ENCODE data around the gene RAB24. TPM values are rescaled to one million over a fixed set of nuclear protein-coding genes. Genes with fewer than 3 reads are reported as not detected.

Gene RAB24
- polyA plus RNA-seq, 1 donor (not counting 4 experiments of a cell fraction or from before 2014, with no cell fraction given), result 22.4 TPM

DNA sequence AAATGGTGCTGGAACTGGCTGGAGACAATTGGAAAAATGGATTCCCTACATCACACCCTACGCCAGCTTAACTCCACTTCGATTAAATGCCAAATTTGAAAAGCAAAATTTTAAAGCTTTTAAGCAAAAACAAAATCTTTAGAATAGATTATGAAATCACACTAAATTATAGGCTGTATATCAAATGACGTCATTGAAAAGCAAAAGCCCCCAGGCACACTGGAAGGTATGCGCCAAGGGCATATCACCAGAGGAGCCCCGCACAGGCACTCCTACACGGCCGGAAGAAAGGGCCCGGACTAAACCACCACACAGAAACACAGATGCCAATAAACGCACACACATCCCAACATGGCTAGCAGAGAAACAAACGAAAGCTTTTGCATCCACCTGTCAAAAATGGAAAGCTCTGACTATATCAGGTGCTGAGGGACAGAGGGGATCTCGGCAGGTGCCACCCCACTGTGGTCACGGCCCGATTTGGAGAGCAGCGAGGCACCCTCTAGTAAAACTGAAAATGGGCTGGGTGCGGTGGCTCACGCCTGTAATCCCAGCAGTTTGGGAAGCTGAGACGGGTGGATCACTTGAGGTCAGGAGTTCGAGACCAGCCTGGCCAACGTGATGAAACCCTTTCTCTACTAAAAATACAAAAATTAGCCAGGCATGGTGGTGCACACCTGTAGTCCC is 25.2 kb upstream of the RAB24 start:
- TF ChIP-seq, protein P1, sequence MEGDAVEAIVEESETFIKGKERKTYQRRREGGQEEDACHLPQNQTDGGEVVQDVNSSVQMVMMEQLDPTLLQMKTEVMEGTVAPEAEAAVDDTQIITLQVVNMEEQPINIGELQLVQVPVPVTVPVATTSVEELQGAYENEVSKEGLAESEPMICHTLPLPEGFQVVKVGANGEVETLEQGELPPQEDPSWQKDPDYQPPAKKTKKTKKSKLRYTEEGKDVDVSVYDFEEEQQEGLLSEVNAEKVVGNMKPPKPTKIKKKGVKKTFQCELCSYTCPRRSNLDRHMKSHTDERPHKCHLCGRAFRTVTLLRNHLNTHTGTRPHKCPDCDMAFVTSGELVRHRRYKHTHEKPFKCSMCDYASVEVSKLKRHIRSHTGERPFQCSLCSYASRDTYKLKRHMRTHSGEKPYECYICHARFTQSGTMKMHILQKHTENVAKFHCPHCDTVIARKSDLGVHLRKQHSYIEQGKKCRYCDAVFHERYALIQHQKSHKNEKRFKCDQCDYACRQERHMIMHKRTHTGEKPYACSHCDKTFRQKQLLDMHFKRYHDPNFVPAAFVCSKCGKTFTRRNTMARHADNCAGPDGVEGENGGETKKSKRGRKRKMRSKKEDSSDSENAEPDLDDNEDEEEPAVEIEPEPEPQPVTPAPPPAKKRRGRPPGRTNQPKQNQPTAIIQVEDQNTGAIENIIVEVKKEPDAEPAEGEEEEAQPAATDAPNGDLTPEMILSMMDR (optimal IDR thresholded peaks at IDR 0.05 in 1 of 3, IDR thresholded peaks at IDR 0.05 in 1 of 3, conservative IDR thresholded peaks at IDR 0.05 in 1 of 3; ENCODE audit: extremely low read depth in 1 of 3, insufficient read depth in 2 of 3, low read length in 3 of 3), result no peak
- TF ChIP-seq EZH2 (IDR thresholded peaks at IDR 0.05; ENCODE audit: low read length), result no peak
- no peaks in the 10 kb centered on the region for H3K9me1 ChIP-seq (ENCODE audit: control insufficient read depth, extremely low read depth, insufficient read depth, low read length)
- H2AFZ ChIP-seq (ENCODE audit: control insufficient read depth, low read length), result no peak overlapping the region
- no peaks in the 10 kb centered on the region for H3K9me3 ChIP-seq (ENCODE audit: control insufficient read depth, low read depth, low read length)
- FAIRE-seq (no peak), DNase-seq (ENCODE audit: low read depth, low spot score) (no peak)
- peaks cover 9% of the 10 kb centered on the region for H3K4me1 ChIP-seq (ENCODE audit: control insufficient read depth, extremely low read depth, insufficient read depth, low read length)
- dilution Hi-C loops (cut with MboI; ENCODE audit: extremely low pct_ligation_motif_present, low sequenced_read_pairs), result no loop called here
- H3K27me3 ChIP-seq (ENCODE audit: control insufficient read depth, extremely low read depth, insufficient read depth, low read length), result no peaks in the 10 kb centered on the region
- no peaks in the 10 kb centered on the region for H3K79me2 ChIP-seq (ENCODE audit: control insufficient read depth, insufficient read depth, low read length)
- no peaks in the 10 kb centered on the region for H4K20me1 ChIP-seq (ENCODE audit: control insufficient read depth, extremely low read depth, insufficient read depth, low read length)
- no peak overlapping the region for H3K27ac ChIP-seq (ENCODE audit: control insufficient read depth, insufficient read depth, low read length)
- H3K9ac ChIP-seq (ENCODE audit: control insufficient read depth, extremely low read depth, insufficient read depth, low read length), result no peak overlapping the region
- H3K4me2 ChIP-seq (ENCODE audit: control insufficient read depth, extremely low read depth, insufficient read depth, low read depth, low read length), result no peak overlapping the region
- H3K36me3 ChIP-seq (ENCODE audit: control insufficient read depth in 2 of 2, extremely low read depth in 1 of 2, insufficient read depth in 2 of 2, low read length in 2 of 2), result peaks cover 18 to 31% of the 10 kb centered on the region in 2 experiments
- no peak overlapping the region for H3K4me3 ChIP-seq (ENCODE audit: control insufficient read depth in 2 of 3, extremely low read depth in 1 of 3, insufficient read depth in 2 of 3, low read depth in 1 of 3, low read length in 3 of 3)

- H3K9me3 ChIP-seq (ENCODE audit: control insufficient read depth, low read depth, low read length), result no peaks in the 10 kb centered on the region
- H3K4me2 ChIP-seq (ENCODE audit: control insufficient read depth, extremely low read depth, insufficient read depth, low read depth, low read length), result no peak overlapping the region
- H2AFZ ChIP-seq (ENCODE audit: control insufficient read depth, low read length), result no peak overlapping the region
- TF ChIP-seq, protein P1 (optimal IDR thresholded peaks at IDR 0.05 in 1 of 3, IDR thresholded peaks at IDR 0.05 in 1 of 3, conservative IDR thresholded peaks at IDR 0.05 in 1 of 3; ENCODE audit: extremely low read depth in 1 of 3, insufficient read depth in 2 of 3, low read length in 3 of 3), result no peak
- TF ChIP-seq EZH2 (IDR thresholded peaks at IDR 0.05; ENCODE audit: low read length), result no peak
- no peak overlapping the region for H3K9ac ChIP-seq (ENCODE audit: control insufficient read depth, extremely low read depth, insufficient read depth, low read length)
- H3K27ac ChIP-seq (ENCODE audit: control insufficient read depth, insufficient read depth, low read length), result no peak overlapping the region
- H3K79me2 ChIP-seq (ENCODE audit: control insufficient read depth, insufficient read depth, low read length), result no peaks in the 10 kb centered on the region
- peaks cover 13 to 24% of the 10 kb centered on the region in 2 experiments for H3K36me3 ChIP-seq (ENCODE audit: control insufficient read depth in 2 of 2, extremely low read depth in 1 of 2, insufficient read depth in 2 of 2, low read length in 2 of 2)
- FAIRE-seq (no peak), DNase-seq (ENCODE audit: low read depth, low spot score) (no peak)
- dilution Hi-C loops (cut with MboI; ENCODE audit: extremely low pct_ligation_motif_present, low sequenced_read_pairs), result no loop called here
- H3K27me3 ChIP-seq (ENCODE audit: control insufficient read depth, extremely low read depth, insufficient read depth, low read length), result no peaks in the 10 kb centered on the region
- H3K9me1 ChIP-seq (ENCODE audit: control insufficient read depth, extremely low read depth, insufficient read depth, low read length), result no peaks in the 10 kb centered on the region
- H3K4me3 ChIP-seq (ENCODE audit: control insufficient read depth in 2 of 3, extremely low read depth in 1 of 3, insufficient read depth in 2 of 3, low read depth in 1 of 3, low read length in 3 of 3), result no peak overlapping the region
- H3K4me1 ChIP-seq (ENCODE audit: control insufficient read depth, extremely low read depth, insufficient read depth, low read length), result peaks cover 9% of the 10 kb centered on the region
- H4K20me1 ChIP-seq (ENCODE audit: control insufficient read depth, extremely low read depth, insufficient read depth, low read length), result no peaks in the 10 kb centered on the region
Observed at GRCh38 chr5:177327539-177328522, 24.3 kb upstream of the RAB24 start.
